HCT116 (cell line): ENCODE results near the gene USF2. TPM values are rescaled to one million over a fixed set of nuclear protein-coding genes. Genes with fewer than 3 reads are reported as not detected.

Source experiments
- ATAC-seq: fragments of 200-7000 bp; cut with Tn5 transposase; 2 replicates; pipeline ENCODE4 v1.9.1; 2020; ENCODE audit warnings: mild to moderate bottlenecking, moderate library complexity
- BruUV-seq: library from RNA; stranded (reverse); fragments of 400-500 nt; replicated peaks from 2 replicates; lab custom pipeline; 2021; lab: Mats Ljungman, UMichigan
- CTCF ChIA-PET: fragments of 300-600 bp; sonication (Branson Sonifier 250); formaldehyde crosslinking; loops from one replicate; lab custom pipeline; 2021; ENCODE audit warnings: antibody characterized with exemption; lab: Charles Lee
- POLR2A ChIA-PET: fragments of 300-600, 350-600 bp; sonication (Branson Sonifier 250); formaldehyde crosslinking; loops from one replicate; lab custom pipeline; 2021; ENCODE audit warnings: antibody characterized with exemption; lab: Charles Lee
- RAD21 ChIA-PET, 2 experiments: fragments of 300-600 bp; sonication (Branson Sonifier 250); formaldehyde crosslinking; loops; one replicate each; lab custom pipeline; 2023; ENCODE audit warnings: low total read pairs in 2 of 2; ENCODE audit not compliant: uncharacterized antibody in 2 of 2, unreplicated experiment in 2 of 2, low non-redundant PET in 1 of 2; lab: Charles Lee
- DNase-seq: peaks from one replicate; pipeline ENCODE4 v3.0.0-alpha.2; 2010; ENCODE audit warnings: low read depth, low spot score
- H2AFZ ChIP-seq: fragments of 200-600 bp; shearing (Covaris generic), sonication (generic); 2 replicates; pipeline ENCODE4 v1.6.1; 2017; ENCODE audit warnings: low read depth, mixed run types, mixed read lengths, antibody characterized with exemption, low read length; ENCODE audit not compliant: poor library complexity, severe bottlenecking
- H3K27ac ChIP-seq: 2 replicates; pipeline ENCODE4 v1.5.1; 2012; ENCODE audit warnings: low read depth, low read length
- H3K27me3 ChIP-seq: fragments of 200-600 bp; sonication (generic); 2 replicates; pipeline ENCODE4 v1.6.1; 2016; ENCODE audit warnings: mixed run types, low read length, mixed read lengths; ENCODE audit not compliant: insufficient read depth
- H3K36me3 ChIP-seq, 2 experiments: fragments of 200-500 bp in 1 of 2; fragments of 200-600 bp in 1 of 2; sonication (Bioruptor generic) in 1 of 2; sonication (generic) in 1 of 2; 2 replicates each; pipeline versions ENCODE4 v1.5.1 to v1.6.1; 2014 to 2016; ENCODE audit warnings: low read length in 2 of 2, inconsistent platforms in 1 of 2, mixed read lengths in 1 of 2, mixed run types in 1 of 2; ENCODE audit not compliant: insufficient read depth in 2 of 2, control insufficient read depth in 1 of 2
- H3K4me1 ChIP-seq, 2 experiments: fragments of 200-600 bp in 1 of 2; sonication (generic) in 1 of 2; 2 replicates each; pipeline versions ENCODE4 v1.5.1 to v1.6.1; 2012 to 2017; ENCODE audit warnings: low read length in 2 of 2, inconsistent platforms in 1 of 2, mild to moderate bottlenecking in 1 of 2, mixed read lengths in 1 of 2, mixed run types in 1 of 2, moderate library complexity in 1 of 2; ENCODE audit not compliant: insufficient read depth in 2 of 2, control insufficient read depth in 1 of 2
- H3K4me2 ChIP-seq: fragments of 200-600 bp; sonication (generic); 2 replicates; pipeline ENCODE4 v1.6.1; 2017; ENCODE audit warnings: mixed run types, low read length, mixed read lengths
- H3K4me3 ChIP-seq, 2 experiments: fragments of 200-600 bp in 1 of 2; sonication (generic) in 1 of 2; replicated peaks in 1 of 2; 2 replicates each; pipeline ENCODE4 v1.5.1; 2011 to 2016; ENCODE audit warnings: low read length in 2 of 2, control low read depth in 1 of 2, low read depth in 1 of 2, mild to moderate bottlenecking in 1 of 2, mixed read lengths in 1 of 2, mixed run types in 1 of 2
- H3K79me2 ChIP-seq: fragments of 200-600 bp; sonication (generic); 2 replicates; pipeline ENCODE4 v1.6.1; 2017; ENCODE audit warnings: mild to moderate bottlenecking, mixed run types, low read length, moderate library complexity, mixed read lengths; ENCODE audit not compliant: insufficient read depth
- H3K9ac ChIP-seq: fragments of 200-600 bp; sonication (generic); 2 replicates; pipeline ENCODE4 v1.6.1; 2016; ENCODE audit warnings: low read length, mixed read lengths
- H3K9me2 ChIP-seq: fragments of 200-600 bp; sonication (generic), shearing (Covaris generic); 2 replicates; pipeline ENCODE4 v1.6.1; 2017; ENCODE audit warnings: mixed run types, mild to moderate bottlenecking, moderate library complexity; ENCODE audit not compliant: insufficient read depth
- H3K9me3 ChIP-seq, 2 experiments: fragments of 200-500 bp in 1 of 2; fragments of 200-600 bp in 1 of 2; sonication (Bioruptor generic) in 1 of 2; sonication (generic) in 1 of 2; 2 replicates each; pipeline ENCODE4 v1.6.1; 2014 to 2017; ENCODE audit warnings: low read length in 2 of 2, mixed read lengths in 2 of 2, inconsistent platforms in 1 of 2, low read depth in 1 of 2, mild to moderate bottlenecking in 1 of 2, mixed run types in 1 of 2, moderate library complexity in 1 of 2; ENCODE audit not compliant: control insufficient read depth in 1 of 2, insufficient read depth in 1 of 2
- H4K20me1 ChIP-seq: fragments of 200-600 bp; sonication (generic), shearing (Covaris generic); 2 replicates; pipeline ENCODE4 v1.6.1; 2017; ENCODE audit warnings: mixed run types, mild to moderate bottlenecking, moderate library complexity; ENCODE audit not compliant: insufficient read depth
- CBX3 ChIP-seq: IDR thresholded peaks from 2 replicates; pipeline ENCODE4 v1.6.1; 2012; ENCODE audit warnings: low read depth
- CTCF ChIP-seq, 3 experiments: fragments of 200-600 bp in 1 of 3; sonication (generic) in 1 of 3; IDR thresholded peaks in 2 of 3; conservative IDR thresholded peaks in 1 of 3; 2 replicates each; pipeline ENCODE4 v1.5.1; 2012 to 2017; ENCODE audit warnings: low read depth in 2 of 3, low read length in 2 of 3, antibody characterized with exemption in 1 of 3, borderline replicate concordance in 1 of 3, control low read depth in 1 of 3, mild to moderate bottlenecking in 1 of 3, mixed read lengths in 1 of 3, mixed run types in 1 of 3, moderate library complexity in 1 of 3; ENCODE audit not compliant: insufficient read depth in 1 of 3
- ELF1 ChIP-seq: IDR thresholded peaks from 2 replicates; pipeline ENCODE4 v1.6.1; 2012; ENCODE audit warnings: low read depth, borderline replicate concordance
- EZH2 ChIP-seq: fragments of 200-600 bp; sonication (generic); IDR thresholded peaks from 2 replicates; pipeline ENCODE4 v1.6.1; 2017; ENCODE audit warnings: antibody characterized with exemption, mixed run types
- FOSL1 ChIP-seq: IDR thresholded peaks from 2 replicates; pipeline ENCODE4 v1.6.1; 2012; ENCODE audit warnings: low read depth
- JUND ChIP-seq: IDR thresholded peaks from 2 replicates; pipeline ENCODE4 v1.6.1; 2012
- POLR2A ChIP-seq: IDR thresholded peaks from 2 replicates; pipeline ENCODE4 v1.7.0; 2011; ENCODE audit warnings: borderline replicate concordance; ENCODE audit not compliant: insufficient read depth, insufficient read length; ENCODE audit errors: extremely low read depth
- POLR2AphosphoS5 ChIP-seq: IDR thresholded peaks from 2 replicates; pipeline ENCODE4 v1.6.1; 2011; ENCODE audit warnings: mild to moderate bottlenecking, low read depth, low read length, moderate library complexity
- RAD21 ChIP-seq: IDR thresholded peaks from 2 replicates; pipeline ENCODE4 v1.6.1; 2012; ENCODE audit warnings: low read depth, mild to moderate bottlenecking
- SIN3A ChIP-seq: IDR thresholded peaks from 2 replicates; pipeline ENCODE4 v1.6.1; 2012; ENCODE audit warnings: low read depth
- SRF ChIP-seq: IDR thresholded peaks from 2 replicates; pipeline ENCODE4 v1.6.1; 2012; ENCODE audit warnings: low read depth
- TCF7L2 ChIP-seq: IDR thresholded peaks from 2 replicates; pipeline ENCODE4 v1.7.0; 2011; ENCODE audit warnings: borderline replicate concordance, inconsistent platforms; ENCODE audit not compliant: insufficient read depth, insufficient read length; ENCODE audit errors: extremely low read depth
- YY1 ChIP-seq: IDR thresholded peaks from 2 replicates; pipeline ENCODE4 v1.6.1; 2011; ENCODE audit warnings: low read length, low read depth, moderate library complexity, mild to moderate bottlenecking; ENCODE audit not compliant: insufficient replicate concordance; ENCODE audit errors: extremely low read depth
- ZBTB33 ChIP-seq: IDR thresholded peaks from 2 replicates; pipeline ENCODE4 v1.6.1; 2011; ENCODE audit warnings: mild to moderate bottlenecking, low read length, moderate library complexity; ENCODE audit not compliant: insufficient replicate concordance; ENCODE audit errors: extremely low read depth
- ZFX ChIP-seq: fragments of 450-650 bp; IDR thresholded peaks from 2 replicates; pipeline ENCODE4 v1.6.1; 2017
- intact Hi-C: fragments of 100-400 bp; cut with micrococcal nuclease; formaldehyde crosslinking; loops from 2 replicates; pipeline ENCODE4 v1.10.0; 2022
- total RNA-seq: library from RNA; stranded (reverse); gene quantifications from one replicate; pipeline ENCODE4 v1.2.1, GENCODE V29; 2021; ENCODE audit not compliant: unreplicated experiment

Gene USF2
- total RNA-seq, 1 experiment from 2014 or later = 98.4 TPM

DNA sequence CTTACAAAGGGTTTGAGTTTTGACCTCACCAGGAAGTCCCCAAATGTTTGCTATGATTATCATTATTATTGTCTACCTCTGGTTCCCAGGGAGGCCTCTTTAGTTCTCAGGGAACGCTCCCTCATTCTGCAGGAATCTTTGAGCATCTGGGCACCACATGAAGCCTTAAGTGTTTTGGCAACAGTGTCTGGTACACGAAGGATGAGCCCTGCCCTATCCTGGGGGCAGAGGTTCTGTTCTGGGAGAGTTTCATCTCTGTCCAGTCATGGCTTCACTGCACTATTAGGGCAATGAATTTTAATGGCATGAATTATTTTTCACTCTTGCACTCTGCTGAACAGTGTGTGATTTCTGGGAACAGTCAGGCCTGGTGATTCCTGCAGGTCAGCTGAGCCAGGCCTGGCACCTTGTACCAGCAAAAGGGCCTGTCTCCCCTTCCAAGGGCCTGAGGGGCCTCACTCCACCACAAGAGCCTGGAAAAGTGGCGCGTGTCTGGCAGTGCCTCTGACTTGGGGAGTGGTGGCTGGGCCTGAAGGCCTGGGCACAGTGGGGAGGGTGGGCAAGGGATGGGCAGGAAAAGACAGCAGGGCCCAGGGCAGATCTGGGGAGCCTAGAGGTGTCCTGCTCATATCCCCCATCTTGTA is 44.8 kb upstream of the USF2 start:
- H3K27ac ChIP-seq = no peak overlapping the region
- H3K4me3 ChIP-seq = no peak overlapping the region
- CTCF ChIA-PET = no interaction called here
- RAD21 ChIA-PET = no interaction called here
- no peaks in the 10 kb centered on the region for H4K20me1 ChIP-seq
- H3K9ac ChIP-seq = no peak overlapping the region
- H3K27me3 ChIP-seq = no peaks in the 10 kb centered on the region
- H3K9me2 ChIP-seq = no peaks in the 10 kb centered on the region
- H3K4me2 ChIP-seq = no peak overlapping the region
- no TSS peak for BruUV-seq
- no peaks in the 10 kb centered on the region for H3K79me2 ChIP-seq
- intact Hi-C loops = no loop called here
- DNase-seq = no peak
- no peaks in the 10 kb centered on the region for H3K36me3 ChIP-seq
- POLR2A ChIA-PET = no interaction called here
- no peak overlapping the region for H2AFZ ChIP-seq
- H3K9me3 ChIP-seq = peaks cover 3 to 4% of the 10 kb centered on the region in 2 experiments; a peak in 1 of 4 replicates
- H3K4me1 ChIP-seq = peaks cover 6 to 10% of the 10 kb centered on the region in 2 experiments; a peak in 3 of 4 replicates
- ATAC-seq = no peak
- TF ChIP-seq ZBTB33 (no peak), JUND (no peak), SRF (no peak), RAD21 (no peak), EZH2 (no peak), ZFX (no peak), FOSL1 (no peak), CBX3 (no peak), SIN3A (no peak), YY1 (no peak), TCF7L2 (no peak), ELF1 (no peak), CTCF (IDR thresholded peaks at IDR 0.05 in 2 of 3, conservative IDR thresholded peaks at IDR 0.05 in 1 of 3; ENCODE audit: borderline replicate concordance in 1 of 3, insufficient read depth in 1 of 3, low read depth in 2 of 3, low read length in 2 of 3) (no peak), POLR2AphosphoS5 (no peak), POLR2A (no peak)
